ENCODE data around the gene KCNIP1.

GRCh38 chr5:170638051-170638450, 134.2 kb downstream of the KCNIP1 start:
- TF ChIP-seq POLR2AphosphoS5 (IDR thresholded peaks at IDR 0.05) (no peak), POLR2A (IDR thresholded peaks at IDR 0.05) (no peak)
- TF ChIP-seq, protein P1, sequence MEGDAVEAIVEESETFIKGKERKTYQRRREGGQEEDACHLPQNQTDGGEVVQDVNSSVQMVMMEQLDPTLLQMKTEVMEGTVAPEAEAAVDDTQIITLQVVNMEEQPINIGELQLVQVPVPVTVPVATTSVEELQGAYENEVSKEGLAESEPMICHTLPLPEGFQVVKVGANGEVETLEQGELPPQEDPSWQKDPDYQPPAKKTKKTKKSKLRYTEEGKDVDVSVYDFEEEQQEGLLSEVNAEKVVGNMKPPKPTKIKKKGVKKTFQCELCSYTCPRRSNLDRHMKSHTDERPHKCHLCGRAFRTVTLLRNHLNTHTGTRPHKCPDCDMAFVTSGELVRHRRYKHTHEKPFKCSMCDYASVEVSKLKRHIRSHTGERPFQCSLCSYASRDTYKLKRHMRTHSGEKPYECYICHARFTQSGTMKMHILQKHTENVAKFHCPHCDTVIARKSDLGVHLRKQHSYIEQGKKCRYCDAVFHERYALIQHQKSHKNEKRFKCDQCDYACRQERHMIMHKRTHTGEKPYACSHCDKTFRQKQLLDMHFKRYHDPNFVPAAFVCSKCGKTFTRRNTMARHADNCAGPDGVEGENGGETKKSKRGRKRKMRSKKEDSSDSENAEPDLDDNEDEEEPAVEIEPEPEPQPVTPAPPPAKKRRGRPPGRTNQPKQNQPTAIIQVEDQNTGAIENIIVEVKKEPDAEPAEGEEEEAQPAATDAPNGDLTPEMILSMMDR (IDR thresholded peaks at IDR 0.05) = no peak
